Measurements from ENCODE around the gene NIN.

The NIN gene

DNA sequence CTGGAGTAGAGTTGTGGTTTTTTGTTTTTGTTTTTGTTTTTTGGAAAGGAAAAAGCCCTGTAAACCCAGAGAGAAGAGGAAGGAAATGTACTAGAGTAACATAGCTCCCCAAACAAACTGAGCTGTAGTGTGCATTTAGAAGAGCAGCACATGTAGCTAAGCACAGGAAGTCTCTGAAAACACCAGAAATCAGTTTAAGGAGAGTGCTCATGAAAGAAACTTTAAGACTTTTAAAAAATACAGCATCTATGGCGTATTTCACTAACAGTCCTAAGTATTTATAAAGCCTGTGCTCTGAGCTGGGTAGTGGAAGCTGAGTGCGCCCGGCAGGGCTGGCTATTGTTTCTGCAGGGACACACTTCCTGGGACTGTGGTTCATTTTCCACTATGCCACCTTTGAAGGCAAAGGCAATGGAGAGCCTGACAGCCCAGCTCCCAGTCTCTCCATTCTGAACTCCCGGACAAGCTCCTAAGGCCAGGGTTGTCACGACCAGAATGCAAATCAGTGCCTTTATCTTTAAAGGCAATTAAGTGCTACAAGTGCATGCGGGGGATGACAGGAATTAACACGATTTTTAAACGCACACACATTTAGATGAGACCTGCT, 45.4 kb downstream of the NIN start:
- DNase-seq, result no peak

DNA sequence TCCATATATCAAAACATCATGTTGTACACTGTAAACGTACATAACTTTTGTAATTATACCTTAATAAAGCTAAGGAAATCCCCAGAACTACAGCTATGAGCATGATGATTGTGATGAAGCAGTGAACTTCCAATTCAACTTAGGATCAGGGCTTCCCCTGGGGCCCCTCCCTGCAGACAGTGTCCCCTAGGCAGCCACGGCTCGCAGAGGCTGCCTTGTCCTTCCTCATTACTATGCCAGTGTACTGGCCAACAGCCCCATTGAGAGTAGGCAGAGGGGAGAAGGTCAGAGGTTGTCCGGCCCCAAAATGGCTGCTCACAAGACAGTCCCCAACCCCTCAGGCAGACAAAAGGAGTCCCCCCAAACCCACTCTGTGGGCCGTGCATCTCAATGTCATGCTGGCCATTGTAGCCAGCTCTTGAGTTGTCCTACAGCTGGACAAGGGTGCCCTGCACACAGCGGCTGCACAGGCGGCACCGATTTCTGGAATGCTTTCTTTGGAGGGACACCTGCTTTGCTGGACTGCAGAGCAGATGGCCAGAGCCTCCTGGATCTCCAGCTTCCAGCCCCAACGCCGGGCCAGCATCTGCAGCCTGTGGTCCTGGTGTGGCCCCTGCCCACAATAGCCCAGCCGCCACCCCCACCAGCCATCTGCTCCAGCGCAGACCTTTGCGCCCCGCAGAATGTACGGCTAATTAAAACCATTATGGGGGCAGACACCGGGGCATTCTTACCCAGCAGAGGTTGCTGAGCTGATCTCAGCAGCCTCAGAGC, 46.1 kb downstream of the NIN start:
- DNase-seq, result no peak

DNA sequence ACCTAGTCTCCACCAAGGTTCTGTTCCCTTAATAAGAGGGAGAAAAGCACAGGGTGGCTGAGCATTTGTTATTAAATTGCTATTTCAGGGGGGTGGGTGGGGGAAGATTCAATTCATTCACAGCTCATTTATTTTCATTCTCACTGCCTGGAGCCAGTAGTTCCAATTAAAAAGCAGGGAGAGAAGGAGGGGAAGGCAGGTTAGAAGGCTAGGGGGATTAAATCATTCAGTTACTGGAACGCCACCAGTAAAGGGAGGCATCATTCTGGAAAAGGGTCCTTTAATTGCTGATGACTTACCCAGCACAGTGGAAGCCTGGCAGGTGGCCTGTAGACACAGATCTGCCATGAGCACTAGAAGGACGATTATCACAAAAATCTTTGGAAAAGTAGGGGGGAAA, 47.4 kb downstream of the NIN start:
- no peak for DNase-seq

DNA sequence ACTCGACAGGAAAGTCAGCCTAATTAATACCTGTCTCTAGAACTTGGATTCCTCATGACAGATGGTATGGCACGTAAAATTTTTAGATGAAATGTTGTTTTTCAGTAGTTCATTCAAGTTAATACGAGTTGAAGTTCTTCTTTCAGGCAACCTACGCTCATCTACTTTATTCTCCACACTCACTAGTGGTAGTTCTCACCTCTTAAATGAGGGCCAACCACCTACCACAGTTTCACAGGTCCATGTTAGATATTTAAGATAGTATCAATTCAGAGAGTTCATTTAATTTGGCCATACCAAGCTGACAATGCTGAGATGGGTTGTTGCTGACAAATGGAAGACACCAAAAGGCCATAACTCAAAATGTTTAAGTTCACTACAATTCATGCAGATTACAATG, 50.6 kb downstream of the NIN start:
- no peak for DNase-seq

DNA sequence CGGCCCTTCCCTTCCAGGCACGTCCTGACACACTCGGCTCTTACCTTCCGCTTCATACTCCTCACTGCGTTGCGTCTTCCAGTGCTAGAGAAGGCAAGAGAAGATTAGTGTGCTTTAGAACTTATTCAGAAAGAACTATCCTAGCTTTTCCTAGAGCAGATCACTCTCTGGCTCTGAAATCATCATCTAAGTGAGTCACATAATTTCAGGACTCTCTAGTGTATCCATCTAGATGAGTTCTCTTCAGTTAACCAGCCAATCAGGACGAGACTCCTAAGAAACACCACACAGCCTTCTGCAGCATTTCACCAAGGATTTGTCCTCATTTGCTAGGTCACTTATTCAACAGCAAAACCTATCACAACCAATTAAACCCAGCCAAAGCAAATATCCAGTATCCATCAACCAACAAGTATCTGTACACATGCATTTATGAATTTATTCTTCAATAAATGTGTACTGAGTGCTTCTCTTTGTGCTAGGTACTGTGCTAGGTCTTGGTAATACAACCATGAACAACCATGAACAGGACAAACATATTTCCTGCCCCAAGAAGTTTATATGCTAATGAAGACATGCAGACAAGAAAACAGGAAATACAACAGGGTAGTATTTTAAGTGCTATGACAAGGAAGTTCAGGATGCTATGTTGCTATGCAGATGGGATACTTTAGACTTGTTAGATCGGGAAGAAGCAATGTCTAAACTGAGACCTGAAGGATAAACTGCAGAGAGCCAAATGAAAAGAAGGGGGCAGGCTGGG, 52.1 kb downstream of the NIN start:
- no peak for DNase-seq

DNA sequence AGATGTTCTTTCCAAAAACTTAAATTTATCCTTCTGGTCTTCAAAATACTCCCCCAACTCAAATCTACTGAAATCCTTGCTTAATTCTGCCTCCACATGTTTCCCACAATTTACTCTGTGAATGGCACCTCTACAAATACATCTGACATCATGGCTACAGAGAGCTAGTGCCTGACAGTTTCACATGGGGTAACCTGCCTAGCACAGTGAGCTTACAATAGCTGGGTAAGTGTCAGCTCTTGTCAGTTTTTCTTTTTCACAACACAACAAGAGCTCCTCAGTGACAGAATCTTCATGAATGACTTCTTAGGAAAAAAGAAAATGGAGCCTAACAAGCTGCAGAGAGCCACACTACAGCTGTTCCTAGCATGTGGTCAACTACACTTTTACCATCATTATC, 54.4 kb downstream of the NIN start:
- no peak for DNase-seq

DNA sequence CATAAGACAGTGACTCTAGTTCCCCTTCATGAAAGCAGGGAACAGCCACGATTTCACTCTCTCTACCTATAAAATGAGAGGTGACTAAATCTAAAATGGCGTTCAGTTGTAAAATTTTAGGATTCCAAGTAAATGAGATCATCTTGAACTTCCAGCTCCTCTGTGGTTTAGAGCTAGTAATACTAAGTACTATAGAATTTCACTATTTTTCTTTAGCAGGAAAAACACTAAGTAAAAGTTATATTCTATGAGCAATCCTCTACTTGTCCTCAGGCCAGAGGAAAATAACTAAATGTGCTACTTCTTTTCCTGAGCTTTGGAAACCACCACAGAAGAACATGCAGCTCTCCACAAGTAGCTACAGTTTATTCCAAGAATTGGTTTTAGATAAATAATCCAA, 55.6 kb downstream of the NIN start:
- no peak for DNase-seq

DNA sequence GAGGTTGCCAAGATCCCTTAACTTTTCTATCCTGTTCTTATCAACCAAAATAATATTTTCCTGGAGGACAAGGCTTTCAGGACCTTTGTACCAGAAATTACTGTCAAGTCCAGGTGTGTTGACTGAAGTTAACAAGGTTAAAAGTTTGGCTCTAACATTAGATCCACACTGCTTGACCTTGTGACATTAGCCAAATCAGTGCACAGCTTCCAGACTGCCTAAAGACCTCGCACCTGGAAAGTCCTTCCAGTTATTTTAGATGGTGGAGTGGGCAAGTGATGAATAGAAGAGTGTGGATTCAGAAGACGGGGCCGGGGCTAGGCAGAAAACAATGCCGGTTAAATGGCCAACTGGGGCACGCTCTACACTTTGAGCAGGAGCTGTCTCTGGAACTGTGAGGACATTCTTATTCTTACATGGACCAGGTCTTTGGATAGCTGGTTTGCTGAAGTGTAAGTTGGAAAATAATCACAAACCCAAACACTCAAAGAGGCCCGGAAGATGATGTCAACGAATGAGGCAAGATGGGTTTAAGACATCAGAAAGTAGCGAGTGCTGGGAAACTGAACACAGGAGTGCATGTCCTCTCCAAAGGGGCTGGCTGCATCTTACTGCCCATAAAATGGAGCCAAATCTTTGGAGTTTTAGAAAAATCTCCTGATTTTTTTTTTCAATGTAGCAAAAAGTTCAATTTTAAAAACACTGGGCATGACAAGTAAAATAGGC, 56.3 kb downstream of the NIN start:
- DNase-seq, result no peak

DNA sequence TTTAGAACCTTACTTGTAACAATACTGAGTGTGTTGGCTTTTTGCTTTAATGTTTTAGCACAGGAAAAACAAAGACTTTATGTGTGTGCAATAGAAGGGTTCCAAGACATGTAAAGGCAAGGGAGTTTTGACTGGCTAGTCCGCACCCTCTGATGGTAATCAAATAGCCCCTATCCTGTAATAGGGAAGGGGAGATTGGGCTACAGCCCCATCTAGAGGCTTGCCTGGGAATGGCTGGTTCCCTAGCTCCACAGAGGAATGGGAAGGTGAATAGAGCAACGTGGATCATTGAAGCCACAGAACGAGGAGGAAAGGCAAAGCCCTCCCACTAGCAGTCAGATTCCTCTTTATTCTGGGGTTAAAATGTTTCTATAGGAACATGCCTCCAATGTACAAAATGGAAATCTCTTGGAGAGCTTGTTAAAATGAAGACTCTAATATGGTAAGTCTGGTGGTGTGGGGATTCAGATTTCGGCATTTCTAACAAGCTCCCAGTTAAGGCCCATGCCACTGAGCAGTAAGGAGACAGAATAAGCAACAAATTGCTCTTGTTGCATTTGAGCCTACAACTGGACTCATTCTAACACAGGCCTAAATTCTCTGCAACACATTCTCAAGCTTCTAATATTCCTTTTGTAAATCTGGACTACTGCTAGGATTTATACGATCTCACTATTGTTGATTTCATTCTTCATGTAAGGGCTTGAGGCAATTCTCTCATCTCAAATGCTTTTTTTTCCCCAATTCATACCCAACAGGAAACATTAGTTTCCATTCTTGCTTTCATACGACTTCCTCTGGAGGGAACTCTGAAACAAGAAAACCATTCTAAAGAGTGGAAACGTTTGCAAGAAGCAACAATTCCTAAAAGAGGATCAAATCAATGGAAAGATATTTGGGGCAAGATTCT, 57.1 kb downstream of the NIN start:
- DNase-seq, result no peak

DNA sequence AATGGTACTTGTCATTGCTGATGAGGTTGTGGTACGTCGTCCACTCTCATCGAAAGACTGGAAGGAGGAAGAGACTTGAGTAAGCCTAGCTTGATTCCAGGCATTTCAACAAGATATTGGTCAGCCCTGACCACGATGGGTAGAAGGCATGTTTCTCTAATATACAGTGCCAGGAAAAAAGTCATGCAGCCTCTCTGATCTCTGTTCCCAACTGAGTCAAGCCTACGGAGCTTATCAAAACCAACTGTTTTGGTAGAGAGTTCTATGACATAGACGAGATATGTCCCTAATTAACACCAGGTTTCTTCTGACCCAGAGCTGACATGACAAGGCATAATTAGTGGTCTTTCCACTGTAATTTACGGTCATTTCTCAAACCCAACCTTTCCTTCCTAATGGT, 58.5 kb downstream of the NIN start:
- no peak for DNase-seq

DNA sequence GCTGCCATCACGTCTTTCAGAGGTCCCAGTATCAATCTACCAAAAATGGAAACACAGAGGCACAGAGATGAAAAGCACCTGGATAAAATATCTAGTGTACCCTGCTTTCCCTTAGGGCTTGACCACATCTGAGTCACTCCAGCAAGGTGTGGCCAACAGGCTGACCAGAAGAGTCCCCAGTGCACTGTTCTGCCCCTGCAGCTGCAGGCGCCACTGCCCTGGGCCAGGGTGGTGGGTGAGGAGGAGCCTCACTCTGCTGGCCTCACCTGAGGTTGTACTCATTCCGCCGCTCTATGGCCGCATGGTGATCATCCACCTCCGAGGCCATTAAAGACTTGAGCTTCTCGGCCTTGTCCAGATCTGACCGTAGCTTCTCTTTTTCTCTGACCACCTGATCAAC, 60.4 kb downstream of the NIN start:
- DNase-seq, result no peak

DNA sequence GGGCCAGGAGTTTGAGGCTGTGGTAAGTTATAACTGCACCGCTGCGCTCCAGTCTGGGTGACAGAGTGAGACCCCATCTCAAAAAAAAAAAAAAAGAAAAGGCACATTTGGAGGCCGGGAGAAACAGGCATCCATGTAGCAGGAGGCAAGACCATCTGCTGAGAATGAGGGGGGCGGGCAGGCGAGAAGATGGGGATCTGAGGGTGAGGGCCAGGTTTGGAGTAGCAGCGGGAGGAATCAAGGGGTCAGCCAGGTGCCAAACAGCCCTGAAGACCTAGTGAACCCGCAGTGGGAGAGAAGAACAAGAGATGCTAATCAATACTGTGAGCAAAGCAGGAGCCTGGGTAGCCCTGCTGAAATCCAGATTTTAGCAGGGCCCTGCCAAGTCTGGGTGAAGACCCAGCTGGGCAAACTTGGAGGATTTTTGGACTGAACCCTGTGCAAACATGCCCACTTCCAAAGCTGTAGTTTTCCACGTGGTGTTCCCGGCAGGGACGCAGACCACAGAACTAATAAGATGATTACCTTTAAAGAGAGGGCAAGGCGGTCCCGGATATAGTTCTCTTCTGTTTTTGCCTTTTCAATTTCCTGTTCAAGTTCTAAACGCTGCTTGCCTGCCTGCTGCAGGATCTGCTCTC, 61.0 kb downstream of the NIN start:
- DNase-seq, result no peak

DNA sequence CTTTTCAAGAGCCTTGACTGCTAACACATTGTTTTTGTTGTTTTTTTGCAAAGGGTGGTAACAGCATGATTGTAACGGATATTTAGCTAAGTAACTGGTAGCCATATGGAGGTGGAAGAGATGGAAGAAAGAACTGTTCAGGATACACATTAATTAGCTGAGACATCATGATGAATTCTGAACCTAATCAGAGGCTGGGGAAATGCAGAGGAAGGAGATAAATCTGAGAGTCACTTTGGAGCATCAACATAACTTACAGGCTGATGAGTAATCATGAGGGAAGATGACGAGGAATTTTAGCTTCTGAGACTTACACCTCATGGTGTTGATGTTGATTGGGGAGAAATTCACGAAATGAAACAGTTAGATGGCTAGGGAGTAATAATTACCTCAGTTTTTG, 62.3 kb downstream of the NIN start:
- DNase-seq, result no peak

DNA sequence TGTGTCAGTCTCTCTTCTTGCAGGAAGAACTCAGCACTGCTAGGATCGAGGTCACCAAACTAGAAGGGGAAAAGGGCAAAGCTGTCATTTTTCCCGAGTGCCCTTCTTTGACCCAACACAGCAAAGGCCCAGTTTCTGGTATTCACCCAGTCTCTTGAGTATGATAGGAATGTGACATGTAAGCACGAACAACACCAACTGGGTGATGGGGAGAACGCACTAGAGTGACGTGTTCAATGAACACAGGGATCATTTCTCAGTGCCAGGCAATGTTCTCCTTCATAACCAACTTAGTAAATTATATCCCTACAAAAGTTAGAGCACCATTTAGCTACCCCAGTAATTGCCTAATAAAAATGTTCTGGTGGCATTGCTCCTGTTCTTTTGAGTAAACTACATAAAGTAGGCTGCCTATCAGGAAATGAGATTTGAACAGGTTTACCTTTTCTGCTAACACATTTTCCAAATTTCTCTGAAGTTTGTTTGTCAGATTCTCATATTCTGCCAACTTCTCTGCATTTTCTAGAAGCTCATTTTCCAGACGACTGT, 64.5 kb downstream of the NIN start:
- DNase-seq, result no peak

DNA sequence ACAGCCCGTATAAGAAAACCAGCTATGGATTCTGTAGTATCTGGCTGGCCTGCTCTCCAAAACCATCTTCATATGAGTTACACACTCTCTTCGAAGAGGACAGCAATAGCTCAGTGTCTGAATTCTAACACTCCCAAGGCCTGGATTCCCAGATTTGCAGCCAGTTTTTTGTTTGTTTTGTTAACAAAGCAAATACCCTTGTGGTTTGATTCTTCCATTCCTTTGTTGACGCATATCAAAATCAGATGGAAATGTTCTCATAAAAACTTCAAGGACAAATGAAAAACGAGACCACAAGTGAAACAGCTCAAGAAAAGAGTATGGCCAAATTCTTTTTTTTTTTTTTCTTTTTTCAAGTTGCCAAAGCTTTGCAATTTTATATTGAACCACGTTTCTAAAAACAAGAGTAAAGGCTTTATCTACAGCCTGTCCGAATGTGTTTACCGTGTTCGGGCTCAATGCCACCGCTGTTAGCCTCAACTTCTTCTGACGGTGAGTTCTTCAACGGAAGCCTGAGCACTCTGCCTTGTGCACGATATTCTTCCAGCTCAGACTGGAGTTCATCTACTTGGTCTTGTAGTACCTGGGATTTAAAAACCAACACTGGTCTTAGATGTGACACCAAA, 67.5 kb downstream of the NIN start:
- peak; percentile 86 for DNase-seq

DNA sequence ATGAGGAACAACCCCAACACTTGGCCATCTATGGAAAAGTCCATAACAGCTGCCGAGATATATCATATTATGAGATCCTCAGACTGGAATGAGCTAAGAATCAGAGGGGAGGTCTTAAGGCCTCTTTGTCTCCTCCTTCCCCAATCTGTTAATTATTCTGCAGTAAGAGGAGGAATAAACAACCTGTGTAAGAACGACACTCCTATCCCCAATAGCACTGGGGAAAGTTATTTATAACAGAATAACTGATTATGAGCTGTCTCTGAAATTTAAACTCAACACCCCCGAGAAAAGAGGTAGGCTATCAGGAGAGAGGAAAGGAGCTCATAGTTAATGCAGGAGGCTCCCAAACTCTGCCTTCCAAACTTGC, 68.0 kb downstream of the NIN start:
- DNase-seq, result no peak

DNA sequence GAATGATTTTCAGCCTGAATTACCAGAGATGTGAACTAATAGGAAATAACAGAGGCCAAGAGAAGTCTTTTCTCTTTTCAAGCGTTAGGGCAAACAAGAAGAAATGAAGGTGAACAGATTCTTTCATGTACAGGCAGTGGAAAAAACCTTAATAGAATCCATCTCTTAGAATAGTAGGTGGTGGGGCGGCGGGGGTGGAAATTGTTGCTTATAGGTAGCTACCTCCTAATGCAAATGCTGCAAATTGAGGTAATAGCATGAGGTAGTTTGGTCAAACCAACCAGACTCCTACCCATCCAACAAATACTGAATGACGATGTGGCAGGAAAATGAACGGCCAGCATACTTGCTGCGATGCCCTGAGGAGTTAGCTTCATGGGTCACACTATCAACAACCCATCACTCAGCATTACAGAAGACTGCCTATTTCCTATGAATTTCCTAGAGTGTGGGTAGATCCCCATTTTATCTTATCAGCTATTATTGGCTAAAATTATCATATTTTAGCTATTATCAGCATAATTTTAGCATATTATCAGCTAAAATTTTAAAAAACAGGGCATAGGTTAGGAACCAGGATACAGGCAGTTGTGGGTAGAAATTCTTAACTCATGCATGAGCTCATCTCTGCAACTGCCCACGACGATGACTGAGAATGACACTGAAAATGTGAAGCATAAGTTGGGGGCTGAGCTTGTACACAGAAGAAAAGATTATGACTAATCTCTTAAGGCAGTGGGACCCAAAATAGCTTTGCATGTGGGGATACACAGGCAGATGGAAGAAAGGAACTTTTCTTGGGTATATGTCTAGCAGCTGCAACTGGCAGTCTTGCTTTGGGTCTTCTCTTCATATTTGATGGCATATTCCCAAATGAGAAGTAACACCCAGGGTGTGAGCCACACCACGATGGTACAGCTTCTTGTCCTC, 68.7 kb downstream of the NIN start:
- no peak for DNase-seq

DNA sequence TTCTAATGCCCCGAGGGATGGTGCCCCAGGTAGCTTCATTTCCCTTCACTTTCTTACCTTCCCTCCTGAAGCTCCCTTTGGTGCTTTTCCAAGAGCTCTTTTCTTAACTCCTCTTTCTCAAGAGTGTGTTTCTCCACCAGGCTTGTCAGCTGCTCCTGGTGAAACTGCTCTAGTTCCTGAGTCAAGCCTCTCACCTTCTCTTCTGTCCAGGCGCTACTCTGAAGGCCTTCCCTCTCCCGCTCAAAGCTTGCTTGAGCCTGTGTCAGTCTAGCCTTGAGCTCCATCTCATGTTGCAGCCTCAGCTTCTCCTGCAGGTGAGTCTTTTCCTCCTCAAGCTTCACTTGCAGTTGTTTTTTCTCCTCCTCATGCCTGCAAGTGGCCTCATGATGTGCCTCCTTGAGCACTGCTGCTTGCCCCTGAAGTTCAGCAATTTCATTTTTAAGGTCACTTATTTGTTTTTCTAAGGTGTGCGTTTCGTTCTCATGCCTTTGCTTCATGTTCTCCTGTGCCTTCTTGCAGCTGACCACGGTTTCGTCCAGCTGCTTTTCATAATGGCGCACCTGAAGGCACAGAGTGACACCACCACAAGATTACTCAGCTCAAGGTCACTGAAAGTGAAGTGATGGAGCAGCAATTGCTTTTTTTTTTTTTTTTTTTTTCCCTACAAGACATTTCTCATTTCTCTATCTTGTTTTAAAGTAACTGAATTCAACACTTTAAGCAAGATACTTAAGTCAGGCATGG, 71.0 kb downstream of the NIN start:
- DNase-seq, result no peak

DNA sequence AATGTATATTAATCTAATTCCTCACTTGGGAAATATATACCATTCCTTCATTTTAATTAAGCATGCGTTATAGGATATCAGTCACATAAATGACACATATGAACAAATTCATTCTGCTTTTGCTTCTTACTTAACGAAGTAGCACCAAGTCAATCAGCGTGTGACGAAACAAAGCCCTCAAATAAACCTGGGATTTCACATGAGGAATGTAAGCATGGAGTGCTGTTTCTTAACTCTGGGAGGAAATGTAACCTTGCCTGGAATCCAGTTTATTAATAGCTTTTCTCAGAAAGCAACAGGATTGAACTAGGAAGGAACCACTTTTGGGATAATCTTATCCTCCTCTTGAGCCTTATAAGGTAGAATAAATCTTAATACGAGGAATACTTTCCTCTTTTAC, 72.0 kb downstream of the NIN start:
- no peak for DNase-seq

Data from DMS79 treated with DMSO at 0.1 percent for 48 hours (cell line).